ENCODE results near the gene MOB3B.

Gene MOB3B

DNA sequence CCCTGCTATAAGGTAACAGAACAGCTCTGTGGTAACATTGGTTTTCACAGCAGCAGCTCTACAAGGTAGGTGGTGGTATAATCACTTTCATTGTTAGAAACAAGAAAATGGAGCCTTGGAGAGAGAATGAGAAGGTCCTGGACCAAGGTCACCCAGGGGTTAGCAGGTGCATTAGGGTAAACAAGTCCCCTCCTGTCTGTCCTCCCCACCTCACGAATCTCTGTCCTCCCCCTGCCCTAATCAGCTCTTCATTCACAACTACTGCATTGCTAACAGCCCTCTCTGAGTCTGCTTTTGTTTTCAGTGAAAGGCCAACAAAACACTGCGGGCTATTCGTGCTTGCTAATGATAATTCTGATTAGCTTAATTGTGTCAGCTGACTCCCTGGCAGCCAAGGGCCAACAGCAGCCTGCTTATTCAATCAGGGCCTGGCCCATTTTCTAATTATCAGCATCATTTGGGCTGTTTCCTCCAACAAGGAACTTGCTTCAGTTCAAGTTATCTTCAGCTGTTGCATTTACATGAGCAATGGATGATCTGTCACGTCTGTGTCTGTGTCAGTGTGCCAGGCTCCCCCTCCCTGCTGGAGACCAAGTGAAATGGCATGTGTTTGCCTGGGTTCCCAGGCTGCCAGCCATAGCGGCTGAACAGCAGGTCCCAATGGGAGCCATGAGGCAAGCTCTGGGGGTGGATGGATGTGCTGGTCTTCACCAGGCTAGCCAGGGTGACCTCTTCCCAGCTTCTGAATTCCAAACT, 176.0 kb downstream of the MOB3B start:
- peaks cover 24% of the 10 kb centered on the region for H3K4me1 ChIP-seq (ENCODE audit: insufficient read depth, low read length)
- H3K9ac ChIP-seq (ENCODE audit: low read depth, low read length): no peak overlapping the region
- H3K9me3 ChIP-seq (ENCODE audit: control insufficient read depth, insufficient read depth, low read length): no peaks in the 10 kb centered on the region
- H3K36me3 ChIP-seq (ENCODE audit: insufficient read depth, low read length): no peaks in the 10 kb centered on the region

DNA sequence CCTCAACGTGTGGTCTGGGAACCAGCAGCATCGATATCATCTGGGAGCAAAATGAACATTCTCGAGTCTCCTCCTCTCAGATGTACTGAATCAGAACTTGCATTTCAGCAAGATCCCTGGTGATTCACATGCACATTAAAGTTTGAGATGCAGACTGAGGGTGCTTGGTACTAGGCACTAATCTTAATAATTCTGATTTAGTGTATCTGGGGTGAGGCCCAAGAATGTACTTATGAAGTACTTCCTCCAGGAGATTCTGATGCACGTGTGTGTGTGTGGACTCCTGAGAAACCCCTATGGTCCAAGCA, 176.5 kb downstream of the MOB3B start:
- Histone ChIP-seq H3K9ac (ENCODE audit: low read depth, low read length) (no peak overlapping the region), H3K36me3 (ENCODE audit: insufficient read depth, low read length) (no peaks in the 10 kb centered on the region), H3K9me3 (ENCODE audit: control insufficient read depth, insufficient read depth, low read length) (no peaks in the 10 kb centered on the region), H3K4me1 (ENCODE audit: insufficient read depth, low read length) (peaks cover 24% of the 10 kb centered on the region)

DNA sequence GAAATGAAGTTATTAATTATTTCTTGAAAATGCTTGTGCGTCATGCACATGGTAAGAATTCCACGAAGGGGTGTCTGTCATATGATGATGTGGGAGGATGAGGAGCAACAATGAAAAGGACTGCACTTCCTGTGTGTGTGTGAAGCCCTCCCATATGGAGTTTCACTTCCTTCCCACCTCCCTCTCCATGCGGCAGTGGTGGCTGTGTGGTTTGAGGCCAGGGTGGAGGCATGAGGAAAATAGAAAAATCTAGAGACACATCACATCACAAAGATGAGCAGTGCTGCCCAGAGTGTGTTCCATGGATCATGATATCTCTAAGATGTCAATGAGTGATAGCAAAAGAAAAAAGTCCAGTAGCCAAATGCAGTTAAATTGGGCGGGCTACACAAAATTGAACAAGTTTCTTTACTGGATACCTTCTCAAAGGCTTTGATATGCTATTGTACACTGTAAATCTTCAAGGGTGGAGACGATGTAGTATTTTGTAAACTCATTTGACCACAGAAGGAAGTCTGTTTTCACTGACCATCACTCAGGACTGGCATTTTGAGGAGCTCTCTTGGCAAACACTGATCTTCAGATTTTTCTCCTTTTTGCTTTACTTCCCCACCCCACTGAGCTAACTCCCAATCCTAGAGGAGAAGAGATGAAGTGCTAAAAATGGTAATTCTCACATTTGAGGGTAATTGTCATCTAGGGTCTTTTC, 177.0 kb downstream of the MOB3B start:
- Histone ChIP-seq H3K4me1 (ENCODE audit: insufficient read depth, low read length) (peaks cover 24% of the 10 kb centered on the region), H3K9ac (ENCODE audit: low read depth, low read length) (no peak overlapping the region), H3K36me3 (ENCODE audit: insufficient read depth, low read length) (no peaks in the 10 kb centered on the region), H3K9me3 (ENCODE audit: control insufficient read depth, insufficient read depth, low read length) (no peaks in the 10 kb centered on the region)

DNA sequence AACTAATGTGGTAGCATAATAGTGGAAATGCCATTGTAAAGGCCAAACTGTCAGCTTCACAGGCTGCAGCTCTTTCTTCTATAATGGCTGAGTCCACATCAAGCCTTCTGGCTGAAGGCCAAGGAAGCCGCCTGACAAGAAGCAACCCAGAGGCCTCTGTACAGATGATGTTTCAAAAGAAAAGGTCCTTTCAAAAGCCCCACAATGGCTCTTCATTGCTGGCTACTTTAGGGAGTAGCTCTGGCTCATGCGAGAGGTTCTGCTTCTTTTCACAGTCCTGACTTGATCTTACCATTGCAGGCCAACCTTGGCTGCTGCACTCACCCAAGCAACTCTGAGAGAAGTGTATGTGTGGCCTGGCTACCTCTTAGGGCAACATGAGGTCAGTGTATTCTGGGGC, 178.2 kb downstream of the MOB3B start:
- no peaks in the 10 kb centered on the region for H3K36me3 ChIP-seq (ENCODE audit: insufficient read depth, low read length)
- H3K9ac ChIP-seq (ENCODE audit: low read depth, low read length): no peak overlapping the region
- no peaks in the 10 kb centered on the region for H3K9me3 ChIP-seq (ENCODE audit: control insufficient read depth, insufficient read depth, low read length)
- H3K4me1 ChIP-seq (ENCODE audit: insufficient read depth, low read length): peaks cover 24% of the 10 kb centered on the region

DNA sequence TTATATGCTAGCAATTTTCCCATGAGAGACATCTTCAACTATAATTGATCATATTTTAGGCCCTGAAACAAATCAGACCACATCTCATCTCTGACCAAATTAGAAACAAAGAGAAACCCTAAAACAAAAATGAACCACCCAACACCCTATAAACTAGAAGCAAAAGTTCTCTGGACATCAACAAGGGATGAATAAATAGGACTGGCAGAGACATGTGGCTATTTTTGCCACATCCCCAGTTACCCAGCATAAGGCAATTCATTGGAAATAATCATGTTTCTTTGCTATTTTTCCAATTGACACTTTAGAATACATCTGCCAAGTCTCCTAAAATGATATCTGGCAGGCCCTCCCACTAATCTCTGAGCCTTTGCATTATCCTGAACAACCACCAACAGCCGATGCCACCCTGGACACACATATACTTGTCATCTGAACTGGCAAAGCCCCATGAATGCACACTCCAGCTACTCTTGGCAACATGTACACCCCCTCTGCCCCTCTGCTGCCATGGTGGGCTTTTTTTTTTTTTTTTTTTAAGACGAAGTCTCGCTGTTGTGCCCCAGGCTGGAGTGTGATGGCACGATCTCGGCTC, 179.1 kb downstream of the MOB3B start:
- no peaks in the 10 kb centered on the region; the same call in 1 of the 2 replicates for H3K9me3 ChIP-seq (ENCODE audit: control insufficient read depth, insufficient read depth, low read length)
- peaks cover 24% of the 10 kb centered on the region for H3K4me1 ChIP-seq (ENCODE audit: insufficient read depth, low read length)
- no peaks in the 10 kb centered on the region for H3K36me3 ChIP-seq (ENCODE audit: insufficient read depth, low read length)
- no peak overlapping the region for H3K9ac ChIP-seq (ENCODE audit: low read depth, low read length)

DNA sequence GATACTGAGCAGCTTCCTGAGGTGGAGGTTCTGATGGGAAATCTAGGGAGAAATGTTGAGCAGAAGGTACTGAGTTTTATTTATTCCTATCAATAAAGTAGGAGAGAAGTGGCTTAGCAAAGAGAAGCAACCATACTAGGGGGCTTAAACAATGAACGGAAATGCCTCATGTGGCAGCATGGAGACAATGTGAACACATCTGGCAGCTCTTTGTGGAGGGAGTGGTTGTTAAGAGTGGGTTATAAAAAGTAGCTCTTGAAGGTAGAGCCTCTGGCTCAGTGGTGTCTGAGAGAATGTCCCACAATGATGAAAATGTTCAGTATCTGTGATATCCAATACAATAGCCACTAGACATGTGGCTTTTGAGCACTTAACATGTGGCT, 179.9 kb downstream of the MOB3B start:
- H3K36me3 ChIP-seq (ENCODE audit: insufficient read depth, low read length): no peaks in the 10 kb centered on the region

DNA sequence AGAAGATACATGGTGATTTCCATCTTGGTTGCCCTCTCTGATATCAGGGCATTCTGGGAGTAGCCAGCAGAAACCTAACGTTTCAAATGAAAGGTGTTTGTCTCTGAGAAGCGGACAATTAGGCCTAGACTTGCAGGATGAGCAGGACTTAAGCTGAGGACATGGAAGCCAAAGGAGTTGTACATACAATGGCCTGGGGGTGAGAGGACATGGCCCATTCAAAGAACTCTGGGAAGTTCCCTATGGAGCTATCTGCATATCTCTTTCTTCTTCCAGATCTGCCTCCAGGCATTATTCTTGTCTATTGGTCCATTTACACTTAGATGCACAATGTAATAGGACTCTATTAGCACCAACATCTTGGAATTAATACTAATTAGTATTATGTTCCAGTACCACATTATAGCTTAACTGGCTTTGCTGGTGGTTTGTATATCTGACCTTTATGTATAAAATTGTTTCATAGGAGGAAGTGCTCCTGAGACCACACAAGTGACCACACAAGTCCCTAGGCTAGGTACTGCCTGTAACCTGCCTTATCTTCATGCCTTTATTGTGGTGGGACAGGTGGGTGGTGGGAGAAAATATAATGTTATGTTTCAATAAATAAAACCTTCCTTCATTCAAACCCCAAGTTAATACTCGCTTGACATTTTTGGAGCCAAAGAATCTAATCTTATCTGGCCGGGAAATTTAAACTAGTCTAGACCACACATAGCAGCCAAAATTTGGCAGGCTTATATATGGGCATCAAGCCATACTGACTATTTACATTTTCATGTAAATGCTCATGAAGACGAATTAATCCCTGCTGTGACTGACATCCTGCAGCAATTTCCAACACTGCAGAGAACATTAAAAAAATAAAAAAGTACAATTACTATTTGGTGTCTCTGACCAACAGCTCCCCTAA, 180.6 kb downstream of the MOB3B start:
- Histone ChIP-seq H3K4me1 (ENCODE audit: insufficient read depth, low read length) (peaks cover 19% of the 10 kb centered on the region), H3K9me3 (ENCODE audit: control insufficient read depth, insufficient read depth, low read length) (no peaks in the 10 kb centered on the region; the same call in 1 of the 2 replicates), H3K36me3 (ENCODE audit: insufficient read depth, low read length) (no peaks in the 10 kb centered on the region), H3K9ac (ENCODE audit: low read depth, low read length) (no peak overlapping the region)

More for the DNA sequence above, 179.9 kb downstream of the MOB3B start:
- no peaks in the 10 kb centered on the region; the same call in 1 of the 2 replicates for H3K9me3 ChIP-seq (ENCODE audit: control insufficient read depth, insufficient read depth, low read length)
- H3K4me1 ChIP-seq (ENCODE audit: insufficient read depth, low read length): peaks cover 24% of the 10 kb centered on the region
- no peak overlapping the region for H3K9ac ChIP-seq (ENCODE audit: low read depth, low read length)

DNA sequence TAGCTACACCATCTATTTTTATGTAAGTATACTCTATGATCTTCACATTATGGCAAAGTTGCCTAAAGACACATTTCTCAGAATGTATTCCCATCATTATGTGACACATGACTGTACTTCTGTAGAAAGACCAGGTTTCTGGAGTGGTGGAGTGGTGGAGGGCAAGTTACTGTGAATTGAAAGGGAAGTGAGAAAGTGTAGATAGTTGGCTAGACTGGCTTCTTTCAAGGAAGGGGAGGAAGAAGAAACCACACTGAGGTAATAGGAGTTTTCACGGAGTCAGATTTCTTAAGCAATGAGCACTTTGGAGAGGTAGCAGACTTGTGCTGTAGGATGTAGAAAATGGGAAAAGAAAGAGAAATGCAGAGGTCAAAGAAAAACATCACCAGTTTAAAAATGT, 181.7 kb downstream of the MOB3B start:
- H3K9me3 ChIP-seq (ENCODE audit: control insufficient read depth, insufficient read depth, low read length): no peaks in the 10 kb centered on the region; the same call in 1 of the 2 replicates
- no peak overlapping the region for H3K9ac ChIP-seq (ENCODE audit: low read depth, low read length)
- peaks cover 7% of the 10 kb centered on the region; the same call in 1 of the 2 replicates for H3K4me1 ChIP-seq (ENCODE audit: insufficient read depth, low read length)
- no peaks in the 10 kb centered on the region for H3K36me3 ChIP-seq (ENCODE audit: insufficient read depth, low read length)

DNA sequence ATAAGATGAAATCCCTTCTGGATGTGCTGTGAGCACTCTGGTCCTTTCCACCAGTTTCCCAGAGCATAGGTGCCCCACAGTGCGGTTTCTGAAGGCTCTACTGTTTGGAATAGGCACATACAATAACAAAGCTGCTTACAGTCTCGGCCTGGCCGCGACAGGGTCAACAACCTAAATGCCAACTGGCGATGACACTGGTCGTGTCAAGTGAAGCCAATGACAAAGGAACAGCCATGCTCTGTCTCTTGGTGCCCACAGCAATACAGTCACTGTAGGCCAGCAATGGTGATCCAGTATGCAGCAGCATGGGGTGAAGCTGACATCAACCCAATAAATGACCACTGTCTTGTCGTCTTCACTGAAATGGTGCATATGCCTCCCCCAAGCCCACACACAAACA, 184.8 kb downstream of the MOB3B start:
- H3K36me3 ChIP-seq (ENCODE audit: insufficient read depth, low read length): no peaks in the 10 kb centered on the region
- H3K4me1 ChIP-seq (ENCODE audit: insufficient read depth, low read length): peaks cover 17% of the 10 kb centered on the region
- no peak overlapping the region for H3K9ac ChIP-seq (ENCODE audit: low read depth, low read length)
- no peaks in the 10 kb centered on the region; the same call in 1 of the 2 replicates for H3K9me3 ChIP-seq (ENCODE audit: control insufficient read depth, insufficient read depth, low read length)

DNA sequence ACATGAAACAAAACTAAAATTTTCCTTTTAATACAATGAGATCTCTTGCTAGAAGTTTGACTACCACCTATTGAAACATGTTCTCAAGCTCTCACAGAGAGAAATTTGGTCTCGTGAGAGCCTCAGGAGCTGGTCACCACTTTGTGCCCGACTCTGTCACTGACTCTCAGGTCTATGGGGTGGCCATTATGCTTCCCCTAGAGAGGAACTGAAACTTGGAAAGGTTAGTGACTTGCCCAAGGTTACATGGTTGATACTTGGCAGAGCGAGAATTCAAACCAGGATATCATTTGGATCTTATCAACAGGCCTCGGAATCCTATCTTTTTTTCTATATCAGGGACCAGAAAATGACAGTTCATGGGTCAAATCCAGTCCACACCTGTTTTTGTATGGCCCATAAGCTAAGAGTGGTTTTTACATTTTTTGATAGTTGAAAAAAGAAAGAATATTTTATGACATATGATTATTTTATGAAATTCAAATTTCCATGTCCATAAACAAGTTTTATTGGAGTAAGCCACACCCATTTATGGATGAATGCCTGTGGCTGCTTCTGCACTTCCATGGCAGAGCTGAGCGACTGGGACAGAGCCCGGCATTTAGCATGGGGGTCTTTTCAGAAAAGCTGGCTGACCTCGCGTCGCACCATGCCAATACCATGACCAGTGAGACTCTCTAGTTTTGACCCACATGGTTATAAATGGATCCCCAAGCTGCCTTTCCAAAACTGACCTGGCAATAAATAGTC, 187.9 kb downstream of the MOB3B start:
- Histone ChIP-seq H3K36me3 (ENCODE audit: insufficient read depth, low read length) (no peaks in the 10 kb centered on the region), H3K9me3 (ENCODE audit: control insufficient read depth, insufficient read depth, low read length) (no peaks in the 10 kb centered on the region; the same call in 1 of the 2 replicates), H3K9ac (ENCODE audit: low read depth, low read length) (no peak overlapping the region), H3K4me1 (ENCODE audit: insufficient read depth, low read length) (peaks cover 19% of the 10 kb centered on the region)

DNA sequence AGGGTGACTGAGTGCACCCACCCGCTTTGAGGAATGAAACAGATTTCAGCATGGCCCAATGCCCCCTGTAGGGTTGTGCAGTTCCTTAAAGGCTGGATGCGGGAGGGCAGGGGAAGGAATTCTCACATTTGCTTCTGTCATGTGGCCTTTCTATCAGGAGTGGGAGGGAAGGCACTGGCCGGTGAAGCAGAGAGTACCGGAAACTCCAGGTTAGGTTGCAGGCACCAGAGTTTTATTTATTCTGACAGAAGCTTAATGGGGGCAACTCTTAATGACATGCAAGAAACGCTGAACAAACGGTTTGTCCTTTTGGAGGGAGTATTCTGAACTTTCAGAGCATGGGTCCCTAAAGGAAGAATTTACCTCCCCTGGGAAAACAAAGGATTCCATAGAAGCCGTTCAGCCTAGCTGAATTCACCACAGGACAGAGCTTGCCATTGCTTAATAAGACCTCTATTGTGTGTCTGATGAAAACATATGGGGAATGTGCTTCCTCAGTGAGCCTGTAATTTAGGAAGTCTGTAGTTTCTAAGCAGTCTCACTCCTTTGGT, 188.6 kb downstream of the MOB3B start:
- H3K4me1 ChIP-seq (ENCODE audit: insufficient read depth, low read length): peaks cover 26% of the 10 kb centered on the region
- no peaks in the 10 kb centered on the region for H3K36me3 ChIP-seq (ENCODE audit: insufficient read depth, low read length)
- no peak overlapping the region for H3K9ac ChIP-seq (ENCODE audit: low read depth, low read length)
- H3K9me3 ChIP-seq (ENCODE audit: control insufficient read depth, insufficient read depth, low read length): no peaks in the 10 kb centered on the region; the same call in 1 of the 2 replicates

DNA sequence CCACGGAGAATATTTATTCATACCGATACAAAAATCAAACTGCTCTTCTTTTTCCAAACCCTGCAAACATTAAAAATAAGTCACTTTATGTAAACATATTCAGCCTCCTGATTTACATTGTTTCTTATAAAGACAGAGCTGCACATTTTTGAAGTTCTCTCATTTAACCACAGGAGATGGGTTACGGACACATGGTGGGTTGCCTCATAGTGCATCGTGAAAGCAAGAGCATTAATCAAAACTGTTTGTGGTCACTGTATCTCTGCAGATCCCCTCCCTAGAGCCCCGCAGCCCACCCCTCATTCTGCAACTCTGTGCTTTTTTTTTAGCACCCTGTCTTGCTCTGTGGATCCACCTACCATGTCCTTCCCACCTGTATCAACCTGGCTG, 189.3 kb downstream of the MOB3B start:
- Histone ChIP-seq H3K36me3 (ENCODE audit: insufficient read depth, low read length) (no peaks in the 10 kb centered on the region), H3K9me3 (ENCODE audit: control insufficient read depth, insufficient read depth, low read length) (no peaks in the 10 kb centered on the region), H3K4me1 (ENCODE audit: insufficient read depth, low read length) (peaks cover 30% of the 10 kb centered on the region), H3K9ac (ENCODE audit: low read depth, low read length) (no peak overlapping the region)

DNA sequence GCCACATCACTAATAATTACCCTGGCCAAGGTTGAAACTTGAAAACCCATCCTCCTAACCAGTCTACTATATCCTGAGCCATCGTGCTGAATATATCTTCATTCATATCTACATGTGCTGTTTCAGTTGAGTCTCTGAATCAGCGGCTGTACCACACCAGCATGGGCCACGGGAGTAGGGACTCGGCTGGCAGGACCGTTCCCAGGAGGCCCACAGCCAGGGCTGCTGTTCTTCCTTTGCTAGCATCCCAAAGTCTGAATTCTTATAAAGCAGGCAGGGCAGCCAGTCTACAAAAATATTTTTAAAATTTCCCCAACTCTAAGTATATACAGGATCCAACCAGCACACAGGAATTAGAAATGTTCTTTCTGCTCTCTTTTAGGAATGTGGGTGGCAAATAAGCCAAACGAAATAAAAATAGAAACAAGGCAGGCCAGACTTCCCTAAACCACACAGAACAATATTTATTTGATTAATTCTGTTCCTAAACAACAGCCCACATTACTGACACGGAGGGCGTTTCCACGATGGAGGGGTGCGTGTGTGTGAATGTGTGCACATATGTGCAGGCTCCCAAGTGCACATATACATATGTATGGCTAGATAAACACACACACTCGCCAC, 189.8 kb downstream of the MOB3B start:
- H3K9ac ChIP-seq (ENCODE audit: low read depth, low read length): no peak overlapping the region
- no peaks in the 10 kb centered on the region for H3K36me3 ChIP-seq (ENCODE audit: insufficient read depth, low read length)
- no peaks in the 10 kb centered on the region for H3K9me3 ChIP-seq (ENCODE audit: control insufficient read depth, insufficient read depth, low read length)

More for the DNA sequence above, 189.8 kb downstream of the MOB3B start:
- H3K4me1 ChIP-seq (ENCODE audit: insufficient read depth, low read length): peaks cover 30% of the 10 kb centered on the region
